ENCODE results near the gene ARF6.

Gene ARF6

DNA sequence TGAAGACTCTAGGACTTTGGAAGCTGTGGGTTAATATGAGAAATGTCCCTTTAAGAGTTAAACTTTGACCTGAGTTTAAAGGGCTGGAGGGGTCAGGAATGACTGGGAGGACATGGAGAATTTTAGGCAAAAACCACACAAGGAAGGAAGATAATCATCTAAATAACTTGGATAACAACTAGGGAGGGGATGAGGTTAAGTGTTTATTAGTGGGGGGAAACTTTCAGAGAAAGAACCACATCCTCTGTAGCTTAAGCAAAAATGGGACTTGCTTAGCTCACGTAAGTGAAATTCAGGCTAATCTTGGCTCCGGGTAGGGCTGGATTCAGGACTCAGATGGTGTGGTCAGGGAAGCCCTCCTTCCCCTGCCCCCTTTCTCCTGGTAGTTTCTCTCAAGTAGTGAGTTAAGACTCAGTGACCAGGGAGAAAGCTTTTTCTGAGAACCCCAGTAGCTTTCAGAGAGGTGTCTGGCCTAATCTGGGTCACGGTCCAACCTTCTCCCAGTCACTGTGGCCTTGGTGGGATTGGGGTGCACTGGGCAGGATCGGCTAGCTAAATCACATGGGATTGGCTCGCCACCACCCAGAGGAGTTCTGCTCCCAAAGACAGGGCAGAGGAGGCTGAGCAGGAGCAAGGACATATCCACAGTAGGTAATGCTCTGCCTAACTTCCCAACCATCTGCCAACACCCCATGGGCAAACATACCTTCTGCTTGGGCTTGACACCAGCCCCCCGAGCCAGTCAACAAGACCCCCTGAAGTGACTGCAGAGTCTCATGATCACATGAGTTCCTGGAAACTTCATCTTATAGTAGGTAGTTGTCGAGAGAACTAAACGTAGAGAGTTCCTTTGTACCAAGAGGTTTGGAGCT, 52.8 kb downstream of the ARF6 start:
- no peak for DNase-seq

Measured in activated CD4-positive, alpha-beta T cell treated with anti-CD3 and anti-CD28 coated beads for 4 hours (primary cell).